Gastrocnemius medialis (tissue), 4 donors: Measurements from ENCODE around the gene PLEKHM2. TPM values are rescaled to one million over a fixed set of nuclear protein-coding genes. Genes with fewer than 3 reads are reported as not detected.

Experiments used
- ATAC-seq, 2 donors: fragments of 150-250 bp; one replicate each; pipeline ENCODE4 v1.9.1; 2016
- DNase-seq, 2 donors: peaks; one replicate each; pipeline ENCODE4 v3.0.0-alpha.2; 2019
- H3K27ac ChIP-seq, 4 donors: fragments of 200-600 bp; sonication (generic); 1 replicate in 1 of 4; 2 replicates in 3 of 4; pipeline ENCODE4 v1.5.1; 2016 to 2018; ENCODE audit warnings: mild to moderate bottlenecking in 2 of 4, moderate library complexity in 1 of 4
- H3K27me3 ChIP-seq, 3 donors: fragments of 200-600 bp; sonication (generic) in 2 of 3; 1 replicate in 1 of 3; 2 replicates in 2 of 3; pipeline versions ENCODE4 v1.5.1 to v1.6.0; 2016 to 2019; ENCODE audit warnings: mild to moderate bottlenecking in 1 of 3, moderate library complexity in 1 of 3
- H3K36me3 ChIP-seq, 2 donors: fragments of 200-600 bp; sonication (generic) in 1 of 2; one replicate each; pipeline ENCODE4 v1.5.1; 2017 to 2018
- H3K4me1 ChIP-seq, 2 donors: fragments of 200-600 bp; sonication (generic) in 1 of 2; one replicate each; pipeline ENCODE4 v1.5.1; 2016 to 2017; ENCODE audit warnings: mild to moderate bottlenecking in 2 of 2
- H3K4me3 ChIP-seq, 4 donors: fragments of 200-600 bp; sonication (generic) in 3 of 4; 1 replicate in 1 of 4; 2 replicates in 3 of 4; pipeline ENCODE4 v1.5.1; 2016 to 2019; ENCODE audit warnings: mild to moderate bottlenecking in 2 of 4
- H3K9me3 ChIP-seq, 3 donors: fragments of 200-600 bp; sonication (generic) in 2 of 3; 1 replicate in 1 of 3; 2 replicates in 2 of 3; pipeline ENCODE4 v1.5.1; 2016 to 2019
- POLR2A ChIP-seq, 2 donors: fragments of 450-650 bp; IDR thresholded peaks; one replicate each; pipeline ENCODE4 v1.6.1; 2017; ENCODE audit warnings: antibody characterized with exemption in 2 of 2, mild to moderate bottlenecking in 2 of 2, moderate library complexity in 2 of 2
- in situ Hi-C, 4 donors: fragments of 200-750 bp; cut with MboI; loops; one replicate each; pipeline versions ENCODE4 v1.15.0 to v1.8.0; 2017; ENCODE audit warnings: low sequenced_read_pairs in 4 of 4
- intact Hi-C: fragments of 100-400 bp; cut with DNase I; formaldehyde crosslinking; loops from one replicate; pipeline ENCODE4 v1.15.1; 2023; ENCODE audit warnings: low total_unique reads
- total RNA-seq, 4 donors: library from RNA; depleted of rRNA; stranded (reverse); fragments of >200 nt; gene quantifications; one replicate each; pipeline versions ENCODE4 v1.1.0 to v1.2.3, GENCODE V29; 2016
- TF ChIP-seq, protein P1 (sequence below), 5 experiments: fragments of 450-650 bp in 3 of 5; fragments of 200-600 bp in 2 of 5; sonication (generic) in 2 of 5; IDR thresholded peaks in 4 of 5; conservative IDR thresholded peaks in 1 of 5; 1 replicate in 4 of 5; 2 replicates in 1 of 5; pipeline ENCODE4 v1.5.1; 2016 to 2019; ENCODE audit warnings: antibody characterized with exemption in 5 of 5, mild to moderate bottlenecking in 3 of 5, moderate library complexity in 3 of 5

Gene PLEKHM2
- total RNA-seq, 4 donors from 2014 or later, result 86.7 to 170 (median 144) TPM

DNA sequence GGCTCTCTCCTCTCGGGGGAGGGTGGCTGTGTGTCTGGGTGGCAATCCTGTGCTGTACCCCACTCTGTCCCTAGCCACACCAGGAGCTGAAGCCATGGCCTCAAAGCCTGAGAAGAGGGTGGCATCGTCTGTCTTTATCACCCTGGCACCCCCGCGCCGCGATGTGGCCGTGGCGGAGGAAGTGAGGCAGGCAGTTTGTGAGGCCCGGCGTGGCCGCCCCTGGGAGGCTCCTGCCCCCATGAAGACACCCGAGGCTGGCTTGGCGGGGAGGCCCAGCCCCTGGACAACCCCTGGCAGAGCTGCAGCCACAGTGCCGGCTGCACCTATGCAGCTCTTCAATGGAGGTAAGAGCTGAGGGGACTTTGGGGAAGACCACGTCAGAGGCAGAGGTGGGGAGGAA lies 80.8 kb downstream of the PLEKHM2 start:
- TF ChIP-seq POLR2A (IDR thresholded peaks at IDR 0.05), result no peak
- TF ChIP-seq, protein P1, sequence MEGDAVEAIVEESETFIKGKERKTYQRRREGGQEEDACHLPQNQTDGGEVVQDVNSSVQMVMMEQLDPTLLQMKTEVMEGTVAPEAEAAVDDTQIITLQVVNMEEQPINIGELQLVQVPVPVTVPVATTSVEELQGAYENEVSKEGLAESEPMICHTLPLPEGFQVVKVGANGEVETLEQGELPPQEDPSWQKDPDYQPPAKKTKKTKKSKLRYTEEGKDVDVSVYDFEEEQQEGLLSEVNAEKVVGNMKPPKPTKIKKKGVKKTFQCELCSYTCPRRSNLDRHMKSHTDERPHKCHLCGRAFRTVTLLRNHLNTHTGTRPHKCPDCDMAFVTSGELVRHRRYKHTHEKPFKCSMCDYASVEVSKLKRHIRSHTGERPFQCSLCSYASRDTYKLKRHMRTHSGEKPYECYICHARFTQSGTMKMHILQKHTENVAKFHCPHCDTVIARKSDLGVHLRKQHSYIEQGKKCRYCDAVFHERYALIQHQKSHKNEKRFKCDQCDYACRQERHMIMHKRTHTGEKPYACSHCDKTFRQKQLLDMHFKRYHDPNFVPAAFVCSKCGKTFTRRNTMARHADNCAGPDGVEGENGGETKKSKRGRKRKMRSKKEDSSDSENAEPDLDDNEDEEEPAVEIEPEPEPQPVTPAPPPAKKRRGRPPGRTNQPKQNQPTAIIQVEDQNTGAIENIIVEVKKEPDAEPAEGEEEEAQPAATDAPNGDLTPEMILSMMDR (IDR thresholded peaks at IDR 0.05 in 4 of 5, conservative IDR thresholded peaks at IDR 0.05 in 1 of 5), result no peak
- ATAC-seq (no peak), DNase-seq (no peak)
- in situ Hi-C loops (no loop called here), intact Hi-C loops (no loop called here)
- H3K4me3 ChIP-seq, result no peak overlapping the region
- peaks cover 7 to 13% (median 9%) of the 10 kb centered on the region in 3 donors for H3K27me3 ChIP-seq
- no peaks in the 10 kb centered on the region for H3K36me3 ChIP-seq
- no peaks in the 10 kb centered on the region for H3K4me1 ChIP-seq
- H3K27ac ChIP-seq, result no peak overlapping the region
- H3K9me3 ChIP-seq, result no peaks in the 10 kb centered on the region

DNA sequence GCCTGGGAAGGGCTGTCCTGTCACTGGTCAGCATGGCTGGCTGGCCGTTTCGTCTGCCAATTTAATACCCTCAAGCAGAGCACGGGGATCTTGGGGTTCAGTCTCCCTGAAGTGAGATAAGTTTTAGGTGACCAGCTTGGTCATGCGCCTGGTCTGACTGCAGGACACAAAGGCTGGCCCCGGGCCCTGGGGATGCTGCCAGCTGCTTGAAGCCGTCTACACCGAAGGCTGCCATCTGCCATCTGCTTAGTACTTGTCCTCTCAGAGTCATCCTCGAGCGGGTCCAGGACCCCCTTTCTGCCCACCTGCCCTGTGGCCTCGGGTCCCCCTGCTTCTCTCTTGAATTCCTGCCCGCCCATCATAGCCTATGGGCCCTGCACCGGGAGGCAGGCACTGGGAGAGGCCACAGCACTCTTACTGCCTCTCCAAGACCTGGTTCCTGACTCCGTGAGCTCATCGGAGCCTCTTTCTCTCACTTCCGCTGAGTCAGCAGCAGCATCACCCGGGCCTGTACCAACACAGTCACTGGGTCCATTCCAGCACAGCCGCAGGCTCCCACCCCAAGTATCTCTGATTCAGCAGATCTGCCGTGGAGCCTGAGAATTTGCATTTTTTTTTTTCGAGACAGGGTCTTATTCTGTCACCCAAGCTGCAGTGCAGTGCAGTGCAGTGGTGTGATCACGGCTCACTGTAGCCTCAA lies 81.5 kb downstream of the PLEKHM2 start:
- H3K4me3 ChIP-seq, result no peak overlapping the region
- no peak for DNase-seq
- H3K36me3 ChIP-seq, result no peaks in the 10 kb centered on the region
- H3K27me3 ChIP-seq, result peaks cover 2 to 5% (median 4%) of the 10 kb centered on the region in 3 donors
- intact Hi-C loops (no loop called here), in situ Hi-C loops (no loop called here)
- no peak overlapping the region for H3K27ac ChIP-seq
- no peak for ATAC-seq
- H3K4me1 ChIP-seq, result no peaks in the 10 kb centered on the region
- no peaks in the 10 kb centered on the region for H3K9me3 ChIP-seq
- no peak for TF ChIP-seq POLR2A (IDR thresholded peaks at IDR 0.05)
- TF ChIP-seq, protein P1 (IDR thresholded peaks at IDR 0.05 in 4 of 5, conservative IDR thresholded peaks at IDR 0.05 in 1 of 5), result no peak

DNA sequence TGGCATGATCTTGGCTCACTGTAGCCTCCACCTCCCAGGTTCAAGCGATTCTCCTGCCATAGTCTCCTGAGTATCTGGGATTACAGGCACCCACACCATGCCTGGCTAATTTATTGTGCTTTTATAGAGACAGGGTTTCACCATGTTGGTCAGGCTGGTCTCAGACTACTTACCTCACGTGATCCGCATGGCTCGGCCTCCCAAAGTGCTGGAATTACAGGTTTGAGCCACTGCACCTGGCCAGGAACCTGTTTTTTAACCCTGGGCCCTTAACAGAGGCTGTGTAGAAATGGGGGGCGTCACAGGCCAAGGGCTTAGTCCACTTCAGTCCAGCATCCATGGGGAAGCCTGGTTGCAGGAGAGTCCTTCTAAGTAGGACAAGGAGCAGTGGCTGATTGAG lies 83.8 kb downstream of the PLEKHM2 start:
- Histone ChIP-seq H3K9me3 (no peaks in the 10 kb centered on the region), H3K27me3 (no peaks in the 10 kb centered on the region), H3K36me3 (no peaks in the 10 kb centered on the region), H3K4me3 (no peak overlapping the region), H3K4me1 (no peaks in the 10 kb centered on the region), H3K27ac (no peak overlapping the region)
- intact Hi-C loops, result no loop called here
- no peak for TF ChIP-seq POLR2A (IDR thresholded peaks at IDR 0.05)
- TF ChIP-seq, protein P1 (IDR thresholded peaks at IDR 0.05 in 4 of 5, conservative IDR thresholded peaks at IDR 0.05 in 1 of 5), result no peak
- DNase-seq (no peak), ATAC-seq (no peak)
- in situ Hi-C loops, result no loop called here

DNA sequence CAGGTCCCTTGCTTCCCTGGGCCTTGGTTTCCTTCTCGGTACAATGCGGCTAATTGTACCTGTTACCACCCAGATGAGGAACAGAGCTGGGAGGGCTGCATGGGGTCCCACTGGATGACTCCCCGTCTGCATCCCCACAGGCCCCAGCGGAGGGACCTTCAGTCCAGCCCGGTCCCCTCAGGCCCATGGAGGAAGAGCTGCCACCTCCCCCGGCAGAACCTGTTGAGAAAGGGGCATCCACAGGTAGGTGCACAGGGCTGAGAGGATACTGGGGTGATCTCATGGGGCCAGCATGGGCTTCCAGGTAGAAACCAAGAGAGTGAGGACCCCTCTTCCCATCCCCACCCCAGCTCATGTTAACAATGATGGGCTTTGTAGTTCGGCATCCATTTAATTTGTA lies 84.3 kb downstream of the PLEKHM2 start:
- no peaks in the 10 kb centered on the region for H3K4me1 ChIP-seq
- ATAC-seq (no peak), DNase-seq (no peak)
- H3K4me3 ChIP-seq, result no peak overlapping the region
- no peaks in the 10 kb centered on the region for H3K36me3 ChIP-seq
- no peaks in the 10 kb centered on the region for H3K9me3 ChIP-seq
- H3K27me3 ChIP-seq, result no peaks in the 10 kb centered on the region
- intact Hi-C loops (no loop called here), in situ Hi-C loops (no loop called here)
- TF ChIP-seq, protein P1 (IDR thresholded peaks at IDR 0.05 in 4 of 5, conservative IDR thresholded peaks at IDR 0.05 in 1 of 5), result no peak
- TF ChIP-seq POLR2A (IDR thresholded peaks at IDR 0.05), result no peak
- H3K27ac ChIP-seq, result no peak overlapping the region
